Sigmoid colon (tissue), 7 donors: ENCODE measurements around the gene SHISAL1. TPM values are rescaled to one million over a fixed set of nuclear protein-coding genes. Genes with fewer than 3 reads are reported as not detected.

Experiments used
- DNase-seq: peaks from one replicate; pipeline ENCODE4 v3.0.0-alpha.2; 2019
- H3K27ac ChIP-seq, 4 donors: fragments of 200-600 bp; sonication (generic); one replicate each; pipeline ENCODE4 v1.5.1; 2016 to 2019; ENCODE audit warnings: mild to moderate bottlenecking in 1 of 4
- H3K27me3 ChIP-seq, 3 donors: fragments of 200-600 bp; sonication (generic); one replicate each; pipeline ENCODE4 v1.5.1; 2019; ENCODE audit warnings: mild to moderate bottlenecking in 1 of 3
- H3K36me3 ChIP-seq, 4 donors: fragments of 200-600 bp; sonication (generic); one replicate each; pipeline ENCODE4 v1.5.1; 2016 to 2019
- H3K4me1 ChIP-seq, 4 donors: fragments of 200-600 bp; sonication (generic); one replicate each; pipeline ENCODE4 v1.5.1; 2017 to 2019
- H3K4me3 ChIP-seq, 4 donors: fragments of 200-600 bp; sonication (generic); one replicate each; pipeline ENCODE4 v1.5.1; 2017 to 2019; ENCODE audit warnings: mild to moderate bottlenecking in 2 of 4, moderate library complexity in 1 of 4
- H3K9me3 ChIP-seq, 4 donors: fragments of 200-600 bp in 3 of 4; sonication (generic) in 3 of 4; one replicate each; pipeline versions ENCODE4 v1.5.1 to v1.6.1; 2013 to 2019
- EP300 ChIP-seq, 4 donors: sonication (generic); formaldehyde crosslinking; IDR thresholded peaks; one replicate each; pipeline ENCODE4 v1.6.1; 2017; ENCODE audit warnings: antibody characterized with exemption in 4 of 4
- POLR2A ChIP-seq, 2 donors: fragments of 450-650 bp; IDR thresholded peaks; one replicate each; pipeline ENCODE4 v1.6.1; 2016; ENCODE audit warnings: antibody characterized with exemption in 2 of 2, mild to moderate bottlenecking in 2 of 2, moderate library complexity in 2 of 2
- POLR2AphosphoS5 ChIP-seq, 4 donors: sonication (generic); formaldehyde crosslinking; IDR thresholded peaks; one replicate each; pipeline ENCODE4 v1.6.1; 2017; ENCODE audit warnings: antibody characterized with exemption in 4 of 4
- WGBS, 2 donors: extraction: QIAGEN DNeasy Blood & Tissue Kit; methylation state at CpG; one replicate each; pipeline ENCODE4 v1.1.7; 2013; 5-methylcytosine and 5-hydroxymethylcytosine counted together
- intact Hi-C: fragments of 100-400 bp; cut with DNase I; formaldehyde crosslinking; loops from one replicate; pipeline ENCODE4 v1.15.1; 2023
- polyA plus RNA-seq, 3 donors: library from polyadenylated mRNA; stranded (reverse); fragments of 200-250 nt; gene quantifications; one replicate each; pipeline ENCODE4 v1.2.3, GENCODE V29; 2013
- total RNA-seq, 4 donors: library from RNA; depleted of rRNA; stranded (reverse); fragments of >200 nt; gene quantifications; one replicate each; pipeline ENCODE4 v1.1.0, GENCODE V29; 2016
- TF ChIP-seq, protein P1 (sequence below), 4 experiments: fragments of 450-650 bp in 3 of 4; fragments of 200-600 bp in 1 of 4; IDR thresholded peaks; one replicate each; pipeline ENCODE4 v1.5.1; 2016 to 2019; ENCODE audit warnings: antibody characterized with exemption in 4 of 4, mild to moderate bottlenecking in 3 of 4, moderate library complexity in 2 of 4
- donor health status: healthy with polysubstance abuse.
- donor health status: Bipolar disorder and iron deficiency.
- donor health status: healthy.

SHISAL1 gene
- total and polyA plus RNA-seq, 7 donors: 0.23 to 32.4 (median 20.7) TPM

DNA sequence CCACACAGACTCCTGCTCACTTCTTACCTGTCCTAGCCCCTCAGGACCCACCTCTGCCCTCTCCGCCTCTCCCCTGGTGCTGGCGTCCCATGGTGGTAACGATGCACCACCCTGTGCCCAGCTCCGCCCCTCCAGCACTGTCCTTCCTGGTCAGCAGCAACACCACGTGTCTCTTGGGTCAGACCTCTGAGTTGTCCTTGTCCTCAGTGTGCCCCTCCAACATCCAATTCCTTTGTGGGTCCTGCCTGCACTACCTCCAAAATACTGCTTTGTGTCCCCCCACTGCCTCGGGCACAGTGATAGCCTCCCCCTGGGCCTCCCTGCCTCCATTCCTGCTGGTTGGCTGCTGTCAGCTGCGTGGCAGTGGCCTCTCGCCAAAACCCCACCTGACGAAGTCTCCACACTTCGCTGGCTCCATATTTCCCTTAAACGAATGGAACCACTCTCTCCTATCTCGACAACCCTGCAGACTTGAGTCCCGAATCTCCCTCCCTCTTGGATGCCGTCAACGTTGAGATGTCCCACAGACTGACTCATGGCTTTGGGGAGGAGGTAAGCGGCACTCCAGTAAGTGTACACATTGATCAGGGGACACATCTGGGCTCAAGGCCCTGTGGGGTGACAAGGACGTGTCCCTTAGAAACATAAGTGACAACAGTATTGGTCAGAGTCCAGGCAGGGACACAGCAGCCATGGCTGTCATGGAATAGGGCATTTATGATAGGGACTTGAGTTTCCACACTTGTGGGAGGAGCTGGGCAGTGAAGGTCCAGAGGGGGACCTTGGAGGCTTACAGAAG, 42.8 kb downstream of the SHISAL1 start:
- peaks cover 0 to 3% (median 0%) of the 10 kb centered on the region in 4 donors for H3K36me3 ChIP-seq
- H3K4me1 ChIP-seq: peaks cover 0 to 50% (median 43%) of the 10 kb centered on the region in 4 donors
- no peak overlapping the region for H3K4me3 ChIP-seq
- H3K27me3 ChIP-seq: no peaks in the 10 kb centered on the region
- no peaks in the 10 kb centered on the region for H3K9me3 ChIP-seq
- no peak for DNase-seq
- TF ChIP-seq POLR2AphosphoS5 (IDR thresholded peaks at IDR 0.05) (no peak), POLR2A (IDR thresholded peaks at IDR 0.05) (no peak), EP300 (IDR thresholded peaks at IDR 0.05) (no peak)
- TF ChIP-seq, protein P1, sequence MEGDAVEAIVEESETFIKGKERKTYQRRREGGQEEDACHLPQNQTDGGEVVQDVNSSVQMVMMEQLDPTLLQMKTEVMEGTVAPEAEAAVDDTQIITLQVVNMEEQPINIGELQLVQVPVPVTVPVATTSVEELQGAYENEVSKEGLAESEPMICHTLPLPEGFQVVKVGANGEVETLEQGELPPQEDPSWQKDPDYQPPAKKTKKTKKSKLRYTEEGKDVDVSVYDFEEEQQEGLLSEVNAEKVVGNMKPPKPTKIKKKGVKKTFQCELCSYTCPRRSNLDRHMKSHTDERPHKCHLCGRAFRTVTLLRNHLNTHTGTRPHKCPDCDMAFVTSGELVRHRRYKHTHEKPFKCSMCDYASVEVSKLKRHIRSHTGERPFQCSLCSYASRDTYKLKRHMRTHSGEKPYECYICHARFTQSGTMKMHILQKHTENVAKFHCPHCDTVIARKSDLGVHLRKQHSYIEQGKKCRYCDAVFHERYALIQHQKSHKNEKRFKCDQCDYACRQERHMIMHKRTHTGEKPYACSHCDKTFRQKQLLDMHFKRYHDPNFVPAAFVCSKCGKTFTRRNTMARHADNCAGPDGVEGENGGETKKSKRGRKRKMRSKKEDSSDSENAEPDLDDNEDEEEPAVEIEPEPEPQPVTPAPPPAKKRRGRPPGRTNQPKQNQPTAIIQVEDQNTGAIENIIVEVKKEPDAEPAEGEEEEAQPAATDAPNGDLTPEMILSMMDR (IDR thresholded peaks at IDR 0.05): no peak
- H3K27ac ChIP-seq: no peak overlapping the region
- intact Hi-C loops: loop anchor here (5.0 kb wide), 1 partner anchor 123 kb away; no protein-coding TSS in a partner anchor
- 70 to 89% methylated on average over 17 of the region's 17 CpGs for WGBS, 2 donors

DNA sequence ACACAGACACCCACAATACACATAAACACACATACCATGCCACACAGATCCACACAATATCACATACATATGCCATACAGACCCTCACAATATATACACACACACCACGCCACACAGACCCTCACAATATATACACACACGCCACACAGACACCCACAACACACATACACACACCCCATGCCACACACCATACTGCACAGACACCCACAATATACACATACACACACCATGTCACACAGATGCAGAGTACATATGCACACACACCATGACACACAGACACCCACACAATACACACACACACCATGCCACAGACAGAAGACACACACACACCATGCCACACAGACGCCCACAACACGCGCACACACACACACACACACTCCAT, 43.6 kb downstream of the SHISAL1 start:
- 71 to 78% methylated on average over 5 of the region's 5 CpGs for WGBS, 2 donors
- no peak for DNase-seq

DNA sequence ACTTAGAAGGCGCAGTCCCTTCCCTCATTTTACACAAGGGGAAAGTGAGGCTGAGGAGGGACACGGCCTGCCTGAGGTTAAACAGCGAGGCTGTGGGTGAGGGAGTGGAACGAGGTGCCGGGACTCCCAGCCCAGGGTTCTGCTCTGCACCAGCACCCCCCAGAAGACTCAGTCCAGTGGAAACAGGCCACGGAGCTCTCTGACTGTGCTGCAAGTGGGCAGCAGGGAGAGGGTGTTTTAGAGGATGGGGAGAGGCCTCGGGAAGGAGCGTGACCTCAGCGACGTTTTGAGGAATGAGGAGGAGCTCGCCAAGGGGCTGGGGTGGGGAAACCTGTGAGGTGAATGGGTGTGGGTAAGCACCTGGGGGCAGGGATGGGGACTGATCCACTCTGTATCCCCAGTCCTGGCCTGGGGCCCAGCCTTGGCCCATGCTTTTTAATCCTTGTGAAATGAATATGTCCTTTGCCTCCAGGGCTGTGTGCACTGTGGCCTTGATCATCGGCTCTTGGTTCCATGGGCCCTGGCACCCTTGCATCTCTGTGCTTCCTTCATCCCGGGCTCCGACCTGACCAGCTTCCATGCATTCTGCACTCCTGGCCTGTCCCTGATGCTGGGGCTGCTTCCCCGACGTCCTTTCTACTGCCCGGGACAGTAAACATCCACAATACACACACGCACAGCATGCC, 44.2 kb downstream of the SHISAL1 start:
- DNase-seq: no peak
- Histone ChIP-seq H3K4me1 (peaks cover 0 to 37% (median 31%) of the 10 kb centered on the region in 4 donors), H3K27me3 (no peaks in the 10 kb centered on the region), H3K27ac (no peak overlapping the region), H3K4me3 (no peak overlapping the region), H3K9me3 (no peaks in the 10 kb centered on the region), H3K36me3 (peaks cover 0 to 7% (median 3%) of the 10 kb centered on the region in 4 donors)
- TF ChIP-seq, protein P1 (IDR thresholded peaks at IDR 0.05): no peak
- TF ChIP-seq EP300 (IDR thresholded peaks at IDR 0.05) (no peak), POLR2AphosphoS5 (IDR thresholded peaks at IDR 0.05) (no peak), POLR2A (IDR thresholded peaks at IDR 0.05) (no peak)
- intact Hi-C loops: no loop called here
- 63 to 83% methylated on average over 18 of the region's 18 CpGs for WGBS, 2 donors

More for the DNA sequence above, 43.6 kb downstream of the SHISAL1 start:
- Histone ChIP-seq H3K36me3 (peaks cover 0 to 1% (median under 1%) of the 10 kb centered on the region in 4 donors), H3K4me3 (no peak overlapping the region), H3K9me3 (no peaks in the 10 kb centered on the region), H3K4me1 (peaks cover 0 to 42% (median 34%) of the 10 kb centered on the region in 4 donors), H3K27ac (no peak overlapping the region), H3K27me3 (no peaks in the 10 kb centered on the region)
- intact Hi-C loops: no loop called here
- no peak for TF ChIP-seq EP300 (IDR thresholded peaks at IDR 0.05)
- TF ChIP-seq, protein P1 (IDR thresholded peaks at IDR 0.05): no peak
- TF ChIP-seq POLR2A (IDR thresholded peaks at IDR 0.05): no peak
- no peak for TF ChIP-seq POLR2AphosphoS5 (IDR thresholded peaks at IDR 0.05)

DNA sequence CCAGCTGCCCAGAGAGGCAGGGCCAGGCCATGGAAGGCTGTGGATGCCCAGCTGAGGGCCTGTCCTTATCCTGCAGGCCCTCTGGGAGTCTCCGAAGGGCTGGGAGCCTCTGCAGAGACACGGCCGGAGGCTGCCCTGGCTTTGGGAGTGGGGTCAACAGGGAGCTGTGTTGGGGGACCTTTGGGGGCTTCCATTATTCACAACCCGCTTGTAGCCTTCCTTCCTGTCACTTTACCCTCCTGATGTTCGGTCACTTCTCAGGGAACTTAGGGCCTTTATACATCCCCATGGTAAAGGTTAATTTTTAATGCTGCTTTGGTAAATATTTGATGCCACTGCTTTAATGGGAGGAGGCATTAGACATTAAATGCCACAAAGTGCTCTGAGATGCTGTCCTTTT, 44.9 kb downstream of the SHISAL1 start:
- TF ChIP-seq, protein P1 (IDR thresholded peaks at IDR 0.05): no peak
- TF ChIP-seq POLR2AphosphoS5 (IDR thresholded peaks at IDR 0.05) (no peak), POLR2A (IDR thresholded peaks at IDR 0.05) (no peak), EP300 (IDR thresholded peaks at IDR 0.05) (no peak)
- Histone ChIP-seq H3K27me3 (no peaks in the 10 kb centered on the region), H3K36me3 (peaks cover 0 to 7% (median 3%) of the 10 kb centered on the region in 4 donors), H3K4me3 (no peak overlapping the region), H3K27ac (no peak overlapping the region), H3K4me1 (peaks cover 0 to 33% (median 26%) of the 10 kb centered on the region in 4 donors), H3K9me3 (no peaks in the 10 kb centered on the region)
- DNase-seq: no peak
- WGBS, 2 donors: 57 to 82% methylated on average over 5 of the region's 5 CpGs
- intact Hi-C loops: no loop called here
